DMS114 treated with DMSO at 0.1 percent for 48 hours (cell line): ENCODE data around the gene CHRDL2.

Experiments
- DNase-seq: peaks from one replicate; lab custom pipeline; 2025; ENCODE audit not compliant: unreplicated experiment; lab: John Stamatoyannopoulos, UW

Gene CHRDL2

GRCh38 chr11:74687237-74688023, 43.8 kb downstream of the CHRDL2 start:
- no peak for DNase-seq

GRCh38 chr11:74686792-74687191, 44.4 kb downstream of the CHRDL2 start:
- DNase-seq = no peak

GRCh38 chr11:74685905-74686304, 45.3 kb downstream of the CHRDL2 start:
- DNase-seq = no peak

GRCh38 chr11:74685338-74685737, 45.9 kb downstream of the CHRDL2 start:
- DNase-seq = no peak

GRCh38 chr11:74684661-74685060, 46.6 kb downstream of the CHRDL2 start:
- no peak for DNase-seq

GRCh38 chr11:74683941-74684481, 47.2 kb downstream of the CHRDL2 start:
- DNase-seq = no peak

GRCh38 chr11:74683279-74683871, 47.9 kb downstream of the CHRDL2 start:
- DNase-seq = no peak

GRCh38 chr11:74682731-74683278, 48.4 kb downstream of the CHRDL2 start:
- no peak for DNase-seq

- no peak for DNase-seq
These were observed 49.3 kb downstream of the CHRDL2 start for GRCh38 chr11:74681686-74682651.

GRCh38 chr11:74680703-74681531, 50.3 kb downstream of the CHRDL2 start:
- DNase-seq = no peak

GRCh38 chr11:74680035-74680671, 51.1 kb downstream of the CHRDL2 start:
- DNase-seq = no peak

GRCh38 chr11:74679513-74679865, 51.7 kb downstream of the CHRDL2 start:
- DNase-seq = no peak

- DNase-seq = no peak
These were observed 52.4 kb downstream of the CHRDL2 start for GRCh38 chr11:74678591-74679512.

GRCh38 chr11:74678041-74678440, 53.2 kb downstream of the CHRDL2 start:
- no peak for DNase-seq

- no peak for DNase-seq
These were observed 54.1 kb downstream of the CHRDL2 start for GRCh38 chr11:74677131-74677530.

GRCh38 chr11:74676596-74676995, 54.6 kb downstream of the CHRDL2 start:
- DNase-seq = no peak

- no peak for DNase-seq
These were observed 55.5 kb downstream of the CHRDL2 start for GRCh38 chr11:74675761-74676160.

GRCh38 chr11:74673693-74674360, 57.4 kb downstream of the CHRDL2 start:
- no peak for DNase-seq
